HFFc6 (cell line): ENCODE measurements around the gene TAS2R38. TPM values are rescaled to one million over a fixed set of nuclear protein-coding genes. Genes with fewer than 3 reads are reported as not detected.

Experiments used
- DNase-seq: peaks from one replicate; pipeline ENCODE4 v3.0.0-alpha.2; 2018
- H3K27ac Mint-ChIP-seq: 2 replicates; pipeline ENCODE4 v1.8.0; 2020; ENCODE audit warnings: mild to moderate bottlenecking, mixed read lengths
- H3K27me3 Mint-ChIP-seq: 2 replicates; pipeline ENCODE4 v1.8.0; 2021; ENCODE audit warnings: mild to moderate bottlenecking, moderate library complexity, mixed read lengths; ENCODE audit not compliant: insufficient read depth
- H3K36me3 Mint-ChIP-seq: 2 replicates; pipeline ENCODE4 v1.8.0; 2021; ENCODE audit warnings: low read depth, mixed read lengths
- H3K4me1 Mint-ChIP-seq: 2 replicates; pipeline ENCODE4 v1.8.0; 2020; ENCODE audit warnings: low read depth, mixed read lengths
- H3K4me3 Mint-ChIP-seq: 2 replicates; pipeline ENCODE4 v1.8.0; 2020; ENCODE audit warnings: mild to moderate bottlenecking, moderate library complexity, mixed read lengths
- H3K9me3 Mint-ChIP-seq: 2 replicates; pipeline ENCODE4 v1.8.0; 2020; ENCODE audit warnings: mild to moderate bottlenecking, mixed read lengths
- long read RNA-seq: library from polyadenylated mRNA; unstranded; transcript quantifications from one replicate; pipeline ENCODE4 v2.0.0, GENCODE V29; 2019
- total RNA-seq, 6 experiments: library from RNA; stranded (reverse); fragmentation: NEBNext Ultra II Directional; extraction: Animal tissue kit (Norgen Biotek cat#: 25700); gene quantifications; 2 replicates in 1 of 6; 3 replicates in 5 of 6; pipeline ENCODE4 v1.2.3, GENCODE V29; 2021
- TF ChIP-seq, protein P1 (sequence below): fragments of 200-600 bp; sonication (generic); IDR thresholded peaks from 2 replicates; pipeline ENCODE4 v1.5.0; 2021; ENCODE audit warnings: antibody characterized with exemption, mild to moderate bottlenecking

The TAS2R38 gene
- total RNA-seq: not detected
- long read RNA-seq: 0 reads

DNA sequence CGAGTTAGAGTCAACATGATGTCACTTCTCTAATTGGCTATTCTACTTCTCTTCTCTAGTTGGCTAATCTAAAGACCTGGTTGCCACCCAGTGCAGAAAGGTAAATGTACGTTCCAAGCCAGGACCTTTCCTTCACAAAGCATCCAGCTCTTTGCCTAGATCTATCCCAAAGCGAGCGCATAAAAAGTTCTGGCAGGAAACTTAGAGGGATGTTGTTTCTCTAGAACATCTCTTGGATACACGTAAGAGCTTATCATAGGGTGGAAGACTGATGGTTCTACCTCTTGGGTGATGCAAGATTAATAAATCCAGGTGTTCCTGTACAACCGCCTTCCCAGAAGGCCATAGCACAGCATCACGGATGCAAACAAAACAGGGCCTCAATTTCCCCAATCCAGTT, at the start of gene TAS2R38:
Gene TAS2R38 (minus strand): TSS at position 101 of the 400 bp plus-strand sequence. CDS start 84 bp downstream, at position 17.
- H3K36me3 Mint-ChIP-seq: no peaks in the 10 kb centered on the region
- TF ChIP-seq, protein P1, sequence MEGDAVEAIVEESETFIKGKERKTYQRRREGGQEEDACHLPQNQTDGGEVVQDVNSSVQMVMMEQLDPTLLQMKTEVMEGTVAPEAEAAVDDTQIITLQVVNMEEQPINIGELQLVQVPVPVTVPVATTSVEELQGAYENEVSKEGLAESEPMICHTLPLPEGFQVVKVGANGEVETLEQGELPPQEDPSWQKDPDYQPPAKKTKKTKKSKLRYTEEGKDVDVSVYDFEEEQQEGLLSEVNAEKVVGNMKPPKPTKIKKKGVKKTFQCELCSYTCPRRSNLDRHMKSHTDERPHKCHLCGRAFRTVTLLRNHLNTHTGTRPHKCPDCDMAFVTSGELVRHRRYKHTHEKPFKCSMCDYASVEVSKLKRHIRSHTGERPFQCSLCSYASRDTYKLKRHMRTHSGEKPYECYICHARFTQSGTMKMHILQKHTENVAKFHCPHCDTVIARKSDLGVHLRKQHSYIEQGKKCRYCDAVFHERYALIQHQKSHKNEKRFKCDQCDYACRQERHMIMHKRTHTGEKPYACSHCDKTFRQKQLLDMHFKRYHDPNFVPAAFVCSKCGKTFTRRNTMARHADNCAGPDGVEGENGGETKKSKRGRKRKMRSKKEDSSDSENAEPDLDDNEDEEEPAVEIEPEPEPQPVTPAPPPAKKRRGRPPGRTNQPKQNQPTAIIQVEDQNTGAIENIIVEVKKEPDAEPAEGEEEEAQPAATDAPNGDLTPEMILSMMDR: no peak
- H3K27ac Mint-ChIP-seq: no peak within 1 kb of the TSS
- H3K27me3 Mint-ChIP-seq: no peaks in the 10 kb centered on the region; the same call in 1 of the 2 replicates
- peaks cover 8% of the 10 kb centered on the region for H3K9me3 Mint-ChIP-seq
- H3K4me1 Mint-ChIP-seq: no peaks in the 10 kb centered on the region
- DNase-seq: no peak
- no peak within 1 kb of the TSS for H3K4me3 Mint-ChIP-seq

DNA sequence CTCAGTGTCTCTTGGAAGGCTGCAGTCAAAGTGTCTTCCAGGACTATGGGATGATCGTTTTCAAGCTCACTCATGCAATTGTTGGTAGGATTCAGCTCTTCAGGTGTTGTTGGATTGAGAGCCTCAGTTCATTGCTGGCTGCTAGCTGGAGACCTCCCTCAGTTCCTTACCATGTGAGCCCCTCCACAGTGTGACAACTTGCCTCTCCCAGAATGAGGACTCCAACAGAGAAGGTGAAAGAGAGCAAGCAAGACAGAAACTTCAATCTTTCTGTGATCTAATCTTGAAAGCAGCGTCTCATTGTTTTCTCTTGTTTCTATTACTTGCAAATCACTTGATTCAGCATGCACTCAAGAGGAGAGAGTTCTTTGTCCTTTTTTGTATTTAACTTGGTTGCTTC, 44.6 kb upstream of the TAS2R38 start:
- no peak overlapping the region for H3K27ac Mint-ChIP-seq
- peaks cover 31% of the 10 kb centered on the region for H3K9me3 Mint-ChIP-seq
- no peak overlapping the region for H3K4me3 Mint-ChIP-seq
- DNase-seq: no peak
- no peaks in the 10 kb centered on the region for H3K4me1 Mint-ChIP-seq
- no peaks in the 10 kb centered on the region for H3K36me3 Mint-ChIP-seq
- H3K27me3 Mint-ChIP-seq: no peaks in the 10 kb centered on the region
- TF ChIP-seq, protein P1: no peak

DNA sequence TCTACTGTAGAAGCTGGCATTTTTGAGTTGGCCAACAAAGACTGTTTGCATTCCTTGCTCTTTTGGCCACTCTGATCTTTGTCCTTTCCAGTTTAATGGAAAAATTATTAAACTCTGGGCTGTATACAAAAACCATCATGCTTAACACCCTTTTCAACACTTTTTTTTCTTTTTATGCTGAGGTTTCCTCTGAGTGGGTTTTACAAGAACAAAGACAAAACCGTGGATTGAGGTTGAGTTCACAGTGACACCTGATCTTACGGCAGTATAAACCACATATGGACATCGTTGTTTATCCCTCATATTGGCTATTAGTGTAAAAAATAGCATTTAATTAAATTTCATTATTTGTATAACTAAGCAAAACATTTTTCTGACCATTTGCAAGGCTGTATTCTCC, 43.9 kb upstream of the TAS2R38 start:
- no peak overlapping the region for H3K4me3 Mint-ChIP-seq
- no peaks in the 10 kb centered on the region for H3K36me3 Mint-ChIP-seq
- H3K9me3 Mint-ChIP-seq: peaks cover 31% of the 10 kb centered on the region
- TF ChIP-seq, protein P1: no peak
- no peaks in the 10 kb centered on the region for H3K27me3 Mint-ChIP-seq
- H3K27ac Mint-ChIP-seq: no peak overlapping the region
- DNase-seq: no peak
- no peaks in the 10 kb centered on the region for H3K4me1 Mint-ChIP-seq

DNA sequence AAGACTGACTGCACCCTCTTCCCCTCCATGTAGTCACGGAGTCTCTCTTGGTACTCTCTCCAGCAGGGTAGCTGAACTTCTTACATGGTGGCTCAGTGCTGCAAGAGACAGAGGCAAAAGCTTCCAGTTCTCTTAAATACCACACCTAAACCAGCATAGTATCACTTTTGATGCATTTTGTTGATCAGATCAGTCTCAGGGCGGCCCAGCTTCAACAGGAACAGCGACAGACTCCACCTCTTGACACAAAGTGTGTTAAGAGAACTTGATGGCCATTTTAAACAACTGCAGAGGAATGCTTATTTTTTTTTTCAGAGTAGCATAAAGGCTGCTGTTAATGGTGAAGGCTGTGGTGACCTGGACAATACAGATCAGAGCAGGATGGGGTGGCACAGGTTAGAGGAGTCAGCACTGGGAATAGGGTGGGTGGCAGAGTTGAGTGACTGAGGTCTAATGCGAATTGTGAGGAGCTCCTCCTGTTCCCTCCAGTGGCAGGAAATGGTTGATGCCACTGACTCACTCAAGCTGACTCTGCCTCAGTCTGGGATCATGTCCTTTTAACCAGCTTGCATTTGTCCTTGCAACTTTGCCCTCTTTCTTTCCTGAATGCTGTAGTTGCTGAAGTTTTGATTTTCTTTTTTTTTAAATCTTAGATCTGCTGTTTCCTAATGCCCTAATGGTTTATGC, 39.4 kb upstream of the TAS2R38 start:
- TF ChIP-seq, protein P1: no peak
- H3K9me3 Mint-ChIP-seq: peaks cover 26% of the 10 kb centered on the region
- no peaks in the 10 kb centered on the region for H3K36me3 Mint-ChIP-seq
- H3K27me3 Mint-ChIP-seq: no peaks in the 10 kb centered on the region
- no peak for DNase-seq
- H3K27ac Mint-ChIP-seq: no peak overlapping the region
- no peak overlapping the region for H3K4me3 Mint-ChIP-seq
- H3K4me1 Mint-ChIP-seq: no peaks in the 10 kb centered on the region

DNA sequence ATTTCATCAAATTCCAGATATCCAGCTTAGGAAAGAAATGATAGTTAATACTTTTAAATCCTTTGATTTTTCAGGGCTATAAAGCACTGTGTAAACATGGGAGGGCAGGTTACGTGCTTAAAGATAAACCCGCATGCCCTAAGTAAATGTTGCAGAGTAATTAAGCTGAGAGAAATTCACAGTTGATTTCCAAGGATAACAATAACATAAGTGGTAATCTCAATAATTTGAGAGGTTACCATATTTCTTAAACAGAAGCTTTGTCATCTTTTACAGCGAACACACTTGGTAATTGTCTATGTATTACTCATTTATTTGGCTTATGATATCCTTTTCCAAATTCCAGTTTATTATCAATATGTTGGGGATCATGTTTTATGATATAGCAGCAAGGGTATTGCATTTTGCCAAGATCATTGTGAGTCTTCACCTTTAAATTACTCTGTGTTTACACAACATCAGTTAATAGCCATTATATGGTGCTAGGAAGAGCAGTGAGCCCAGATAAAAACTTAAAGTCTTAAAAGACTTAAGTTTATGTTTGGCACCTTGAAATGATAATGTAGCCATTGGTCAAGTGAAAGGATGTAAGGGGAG, 37.5 kb upstream of the TAS2R38 start:
- no peaks in the 10 kb centered on the region for H3K27me3 Mint-ChIP-seq
- no peak overlapping the region for H3K27ac Mint-ChIP-seq
- DNase-seq: no peak
- TF ChIP-seq, protein P1: no peak
- no peaks in the 10 kb centered on the region for H3K36me3 Mint-ChIP-seq
- no peak overlapping the region for H3K4me3 Mint-ChIP-seq
- H3K9me3 Mint-ChIP-seq: peaks cover 34% of the 10 kb centered on the region
- no peaks in the 10 kb centered on the region for H3K4me1 Mint-ChIP-seq
